Measurements from ENCODE around the gene KIF15.
"Not testable (repeated sequence)": the region's sequence is repeated elsewhere in the genome, so short reads cannot be mapped to it uniquely, and the experiment has no call there.

The KIF15 gene

DNA sequence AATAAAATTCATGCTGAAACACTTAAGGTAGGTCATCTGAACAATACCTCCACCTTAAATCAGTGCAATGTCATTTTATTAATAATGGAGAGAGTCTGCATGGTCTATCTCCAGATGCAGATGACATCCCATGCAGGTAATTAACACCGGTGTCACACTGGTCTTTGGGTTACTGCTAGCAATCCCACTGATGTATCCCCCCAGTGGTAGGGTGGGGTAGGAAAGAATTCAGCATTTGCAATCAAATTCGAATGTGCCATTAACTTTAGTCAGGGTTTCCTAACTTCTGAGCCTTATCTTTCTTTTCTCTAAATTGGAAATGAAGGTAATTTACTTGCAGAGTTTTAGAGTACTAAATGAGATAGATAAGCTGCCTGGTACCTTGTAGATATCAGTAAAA is 44.4 kb downstream of the KIF15 start:
- no peak for TF ChIP-seq CTCF (IDR thresholded peaks at IDR 0.05; ENCODE audit: low read length)
- TF ChIP-seq EZH2phosphoT487 (IDR thresholded peaks at IDR 0.05; ENCODE audit: low read length) = no peak
- TF ChIP-seq EZH2 (optimal IDR thresholded peaks at IDR 0.05; ENCODE audit: low read depth, low read length) = no peak
- 0 out of 2 replicates have a peak, but pooled peaks cover 8% of the 10 kb centered on the region for H3K36me3 ChIP-seq (replicated peaks; ENCODE audit: insufficient read depth, low read length)

DNA sequence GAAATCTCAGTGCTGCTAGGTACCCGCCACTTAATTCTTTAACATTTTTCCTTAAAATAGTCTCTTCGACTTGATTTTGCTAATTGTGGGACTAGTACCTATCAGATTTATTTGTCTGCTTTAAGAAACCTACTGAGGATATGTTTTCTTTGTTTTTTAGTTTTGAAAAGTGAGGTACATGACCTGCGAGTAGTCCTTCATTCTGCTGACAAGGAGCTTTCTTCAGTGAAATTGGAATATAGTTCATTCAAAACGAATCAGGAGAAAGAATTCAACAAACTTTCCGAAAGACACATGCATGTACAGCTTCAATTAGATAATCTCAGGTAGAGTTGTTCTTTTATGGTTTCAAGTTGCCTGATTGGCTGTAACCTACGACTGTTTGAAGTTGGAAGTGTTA is 53.2 kb downstream of the KIF15 start:
- no peak overlapping the region for H3K4me3 ChIP-seq (ENCODE audit: low read length)
- no peak overlapping the region for H3K9ac ChIP-seq (ENCODE audit: low read length)
- H3K9me3 ChIP-seq (replicated peaks; ENCODE audit: insufficient read depth, low read length) = no peaks in the 10 kb centered on the region
- TF ChIP-seq EZH2phosphoT487 (IDR thresholded peaks at IDR 0.05; ENCODE audit: low read length) = no peak
- no peak for TF ChIP-seq EZH2 (optimal IDR thresholded peaks at IDR 0.05; ENCODE audit: low read depth, low read length)
- H3K4me2 ChIP-seq (ENCODE audit: low read depth, low read length) = no peak overlapping the region
- no peaks in the 10 kb centered on the region for H3F3A ChIP-seq (ENCODE audit: insufficient read depth, low read length)
- H3K9me2 ChIP-seq (replicated peaks; ENCODE audit: insufficient read depth, low read length) = no peaks in the 10 kb centered on the region
- no peaks in the 10 kb centered on the region for H3K4me1 ChIP-seq (ENCODE audit: low read length)
- no peaks in the 10 kb centered on the region for H4K20me1 ChIP-seq (ENCODE audit: insufficient read depth, low read length)
- no peaks in the 10 kb centered on the region for H3K27me3 ChIP-seq (replicated peaks; ENCODE audit: insufficient read depth, low read length)
- H3K36me3 ChIP-seq (replicated peaks; ENCODE audit: insufficient read depth, low read length) = 0 out of 2 replicates have a peak, but pooled peaks cover 11% of the 10 kb centered on the region
- no peaks in the 10 kb centered on the region for H3K79me2 ChIP-seq (ENCODE audit: low read length)
- H2AFZ ChIP-seq (ENCODE audit: low read length) = no peak overlapping the region
- H3K27ac ChIP-seq (ENCODE audit: low read length) = no peak overlapping the region
- no peak for DNase-seq

More for the DNA sequence above, 44.4 kb downstream of the KIF15 start:
- no peak overlapping the region for H3K9ac ChIP-seq (ENCODE audit: low read length)
- no peak overlapping the region for H3K4me2 ChIP-seq (ENCODE audit: low read depth, low read length)
- no peak overlapping the region for H3K4me3 ChIP-seq (ENCODE audit: low read length)
- H3K4me1 ChIP-seq (ENCODE audit: low read length) = no peaks in the 10 kb centered on the region
- no peaks in the 10 kb centered on the region for H4K20me1 ChIP-seq (ENCODE audit: insufficient read depth, low read length)
- no peak overlapping the region for H3K27ac ChIP-seq (ENCODE audit: low read length)
- no peaks in the 10 kb centered on the region for H3K27me3 ChIP-seq (replicated peaks; ENCODE audit: insufficient read depth, low read length)
- H3K9me3 ChIP-seq (replicated peaks; ENCODE audit: insufficient read depth, low read length) = no peaks in the 10 kb centered on the region
- no peaks in the 10 kb centered on the region for H3K79me2 ChIP-seq (ENCODE audit: low read length)
- no peaks in the 10 kb centered on the region for H3K9me2 ChIP-seq (replicated peaks; ENCODE audit: insufficient read depth, low read length)
- H3F3A ChIP-seq (ENCODE audit: insufficient read depth, low read length) = no peaks in the 10 kb centered on the region
- no peak overlapping the region for H2AFZ ChIP-seq (ENCODE audit: low read length)
- no peak for DNase-seq

DNA sequence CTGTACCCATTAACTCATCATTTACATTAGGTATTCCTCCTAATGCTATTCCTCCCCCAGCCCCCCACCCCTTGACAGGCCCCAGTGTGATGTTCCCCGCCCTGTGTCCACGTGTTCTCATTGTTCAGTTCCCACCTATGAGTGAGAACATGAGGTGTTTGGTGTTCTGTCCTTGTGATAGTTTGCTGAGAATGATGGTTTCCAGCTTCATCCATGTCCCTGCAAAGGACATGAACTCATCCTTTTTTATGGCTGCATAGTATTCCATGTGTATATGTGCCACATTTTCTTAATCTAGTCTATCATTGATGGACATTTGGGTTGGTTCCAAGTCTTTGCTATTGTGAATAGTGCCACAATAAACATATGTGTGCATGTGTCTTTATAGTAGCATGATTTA is 54.7 kb downstream of the KIF15 start:
- DNase-seq; H3K9me2 ChIP-seq (replicated peaks; ENCODE audit: insufficient read depth, low read length); H3K4me3 ChIP-seq (ENCODE audit: low read length); H3K4me1 ChIP-seq (ENCODE audit: low read length); H3K27ac ChIP-seq (ENCODE audit: low read length); H3K9ac ChIP-seq (ENCODE audit: low read length); H3K36me3 ChIP-seq (replicated peaks; ENCODE audit: insufficient read depth, low read length); H3K4me2 ChIP-seq (ENCODE audit: low read depth, low read length); H3K27me3 ChIP-seq (replicated peaks; ENCODE audit: insufficient read depth, low read length); H3K9me3 ChIP-seq (replicated peaks; ENCODE audit: insufficient read depth, low read length); H3K79me2 ChIP-seq (ENCODE audit: low read length); H2AFZ ChIP-seq (ENCODE audit: low read length); H4K20me1 ChIP-seq (ENCODE audit: insufficient read depth, low read length); H3F3A ChIP-seq (ENCODE audit: insufficient read depth, low read length): not testable (repeated sequence)

- DNase-seq; H3K27ac ChIP-seq (ENCODE audit: low read length); H3K4me3 ChIP-seq (ENCODE audit: low read length); H4K20me1 ChIP-seq (ENCODE audit: insufficient read depth, low read length); H3K9me2 ChIP-seq (replicated peaks; ENCODE audit: insufficient read depth, low read length); H3K36me3 ChIP-seq (replicated peaks; ENCODE audit: insufficient read depth, low read length); H3K9ac ChIP-seq (ENCODE audit: low read length); H3K79me2 ChIP-seq (ENCODE audit: low read length); H3K9me3 ChIP-seq (replicated peaks; ENCODE audit: insufficient read depth, low read length); H3K4me2 ChIP-seq (ENCODE audit: low read depth, low read length); H3K27me3 ChIP-seq (replicated peaks; ENCODE audit: insufficient read depth, low read length); H3K4me1 ChIP-seq (ENCODE audit: low read length); H3F3A ChIP-seq (ENCODE audit: insufficient read depth, low read length); H2AFZ ChIP-seq (ENCODE audit: low read length): not testable (repeated sequence)
Measured at GRCh38 chr3:44821206-44821605, 59.6 kb downstream of the KIF15 start.

GRCh38 chr3:44825264-44825925 is 63.8 kb downstream of the KIF15 start:
- Histone ChIP-seq H3K9me3 (replicated peaks; ENCODE audit: insufficient read depth, low read length) (no peaks in the 10 kb centered on the region), H3K27me3 (replicated peaks; ENCODE audit: insufficient read depth, low read length) (no peaks in the 10 kb centered on the region), H2AFZ (ENCODE audit: low read length) (no peak overlapping the region), H3K9ac (ENCODE audit: low read length) (no peak overlapping the region), H3K4me2 (ENCODE audit: low read depth, low read length) (no peak overlapping the region), H3K27ac (ENCODE audit: low read length) (no peak overlapping the region), H4K20me1 (ENCODE audit: insufficient read depth, low read length) (no peaks in the 10 kb centered on the region), H3K9me2 (replicated peaks; ENCODE audit: insufficient read depth, low read length) (no peaks in the 10 kb centered on the region), H3K79me2 (ENCODE audit: low read length) (no peaks in the 10 kb centered on the region), H3K36me3 (replicated peaks; ENCODE audit: insufficient read depth, low read length) (no peaks in the 10 kb centered on the region), H3K4me1 (ENCODE audit: low read length) (no peaks in the 10 kb centered on the region), H3K4me3 (ENCODE audit: low read length) (no peak overlapping the region), H3F3A (ENCODE audit: insufficient read depth, low read length) (no peaks in the 10 kb centered on the region)
- TF ChIP-seq EZH2 (optimal IDR thresholded peaks at IDR 0.05; ENCODE audit: low read depth, low read length) (no peak), CTCF (IDR thresholded peaks at IDR 0.05; ENCODE audit: low read length) (no peak), EZH2phosphoT487 (IDR thresholded peaks at IDR 0.05; ENCODE audit: low read length) (no peak)
- no peak for DNase-seq
